Kidney epithelial cell (primary cell): ENCODE data around the gene ABCB6. TPM values are rescaled to one million over a fixed set of nuclear protein-coding genes. Genes with fewer than 3 reads are reported as not detected.
"Not testable (repeated sequence)": the region's sequence is repeated elsewhere in the genome, so short reads cannot be mapped to it uniquely, and the experiment has no call there.

ENCODE experiments used
- DNase-seq: peaks from one replicate; pipeline ENCODE4 v3.0.0-alpha.2; 2010; ENCODE audit warnings: low read depth
- H3K27me3 ChIP-seq: 2 replicates; pipeline ENCODE4 v1.6.0; 2011; ENCODE audit warnings: low read length; ENCODE audit not compliant: control insufficient read depth, insufficient read depth
- H3K36me3 ChIP-seq: 2 replicates; pipeline ENCODE4 v1.5.1; 2011; ENCODE audit warnings: low read length; ENCODE audit not compliant: control insufficient read depth, insufficient read depth
- H3K4me3 ChIP-seq: 2 replicates; pipeline ENCODE4 v1.5.1; 2011; ENCODE audit warnings: low read depth, mild to moderate bottlenecking, control low read depth, low read length
- CTCF ChIP-seq: IDR thresholded peaks from 2 replicates; pipeline ENCODE4 v1.5.1; 2011; ENCODE audit warnings: mild to moderate bottlenecking, moderate library complexity, low read length, control low read depth, inconsistent platforms; ENCODE audit not compliant: insufficient read depth, poor library complexity, severe bottlenecking
- total RNA-seq: library from RNA; depleted of rRNA; stranded (reverse); fragments of >200 nt; gene quantifications from 2 replicates; pipeline ENCODE4 v1.2.3, GENCODE V29; 2015

The ABCB6 gene
- total RNA-seq, 1 donor from 2014 or later, result 5.8 TPM

DNA sequence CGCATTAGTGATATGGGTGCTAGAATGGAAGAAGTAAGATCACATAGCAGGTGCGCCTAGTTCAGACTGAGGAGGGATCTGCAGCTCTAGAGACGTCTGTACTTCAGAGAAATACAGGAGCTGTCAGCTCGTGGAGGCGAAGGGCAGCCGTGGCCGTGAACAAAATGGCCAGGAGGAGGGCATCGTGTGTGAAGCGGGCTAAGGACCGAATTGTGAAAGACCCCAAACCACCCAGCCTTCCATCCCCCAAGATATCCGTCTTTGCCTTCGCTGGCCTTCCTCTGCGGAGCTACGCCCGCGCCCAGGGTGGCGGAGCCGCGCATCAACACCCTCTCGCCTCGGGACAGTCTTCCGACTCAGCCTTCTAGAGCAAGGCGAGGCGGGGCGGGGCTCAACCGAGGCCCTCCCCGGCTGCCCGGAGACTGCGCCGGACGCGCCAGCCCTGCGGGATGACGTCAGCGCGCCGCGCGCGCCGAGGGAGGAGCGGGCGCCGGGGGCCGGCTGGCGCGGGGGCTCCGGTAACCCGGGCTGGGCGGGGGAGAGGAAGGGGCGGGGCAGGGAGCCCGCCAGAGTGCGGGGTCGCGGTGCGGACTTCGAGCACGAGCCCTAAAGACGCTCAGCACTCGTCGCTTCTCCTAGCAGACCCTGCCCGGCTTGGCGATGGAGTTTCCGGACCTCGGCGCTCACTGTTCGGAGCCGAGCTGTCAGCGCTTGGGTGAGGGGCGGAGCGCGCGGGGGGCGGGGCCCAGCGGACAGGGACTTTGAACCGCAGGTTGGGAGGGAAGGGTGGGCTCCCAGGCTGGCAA, 12.2 kb downstream of the ABCB6 start, which contains the start of gene ZFAND2B:
Gene ZFAND2B, plus strand, starts transcription at position 455 of the 806 bp plus-strand sequence. Its CDS starts 206 bp downstream, at position 661.
- no peak for DNase-seq
- Histone ChIP-seq H3K36me3 (peaks cover 3% of the 10 kb centered on the region), H3K4me3 (peak within 1 kb of the TSS; percentile 81), H3K27me3 (no peaks in the 10 kb centered on the region)
- no peak for TF ChIP-seq CTCF

DNA sequence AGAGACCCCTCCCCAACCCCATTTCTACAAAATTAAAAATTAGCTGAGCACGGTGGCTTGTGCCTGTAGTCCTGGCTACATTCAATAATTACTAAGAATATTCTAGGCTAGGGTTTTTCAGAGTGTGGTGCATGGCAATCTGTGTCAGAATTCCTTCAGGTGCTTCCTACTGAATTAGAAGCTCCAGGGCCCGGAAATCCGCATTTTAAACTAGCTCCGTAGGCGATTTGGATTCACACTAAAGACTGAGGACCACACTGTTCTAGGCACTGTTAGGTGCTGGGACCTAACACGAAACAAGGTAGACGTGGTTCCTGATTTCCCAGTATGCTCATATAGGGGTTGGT, 12.8 kb downstream of the ABCB6 start:
- DNase-seq, result no peak
- no peak for TF ChIP-seq CTCF
- Histone ChIP-seq H3K4me3 (peak overlapping the region; percentile 81), H3K36me3 (peaks cover 3% of the 10 kb centered on the region), H3K27me3 (no peaks in the 10 kb centered on the region)

- no peaks in the 10 kb centered on the region for H3K27me3 ChIP-seq
- no peak for DNase-seq
- no peak overlapping the region for H3K4me3 ChIP-seq
- H3K36me3 ChIP-seq, result peaks cover 1% of the 10 kb centered on the region
- TF ChIP-seq CTCF, result no peak
These were observed 13.6 kb downstream of the ABCB6 start for GRCh38 chr2:219205165-219205538.

GRCh38 chr2:219204425-219205164, 14.2 kb downstream of the ABCB6 start:
- Histone ChIP-seq H3K27me3 (no peaks in the 10 kb centered on the region), H3K36me3 (peaks cover 1% of the 10 kb centered on the region), H3K4me3 (no peak overlapping the region)
- no peak for TF ChIP-seq CTCF
- DNase-seq, result no peak

- not testable (repeated sequence) for H3K36me3 ChIP-seq, H3K4me3 ChIP-seq, DNase-seq, H3K27me3 ChIP-seq
These were observed 17.4 kb downstream of the ABCB6 start for GRCh38 chr2:219201331-219201730.

GRCh38 chr2:219200502-219201326, 18.0 kb downstream of the ABCB6 start:
- not testable (repeated sequence) for DNase-seq, H3K27me3 ChIP-seq, H3K36me3 ChIP-seq, H3K4me3 ChIP-seq
